HG03432 (cell line): ENCODE results near the gene LRTM1.

Experiments
- ATAC-seq: cut with Tn5 transposase; IDR thresholded peaks from one replicate; pipeline ENCODE4 v1.9.1; 2021; ENCODE audit warnings: mild to moderate bottlenecking, moderate library complexity; ENCODE audit not compliant: unreplicated experiment

The LRTM1 gene

DNA sequence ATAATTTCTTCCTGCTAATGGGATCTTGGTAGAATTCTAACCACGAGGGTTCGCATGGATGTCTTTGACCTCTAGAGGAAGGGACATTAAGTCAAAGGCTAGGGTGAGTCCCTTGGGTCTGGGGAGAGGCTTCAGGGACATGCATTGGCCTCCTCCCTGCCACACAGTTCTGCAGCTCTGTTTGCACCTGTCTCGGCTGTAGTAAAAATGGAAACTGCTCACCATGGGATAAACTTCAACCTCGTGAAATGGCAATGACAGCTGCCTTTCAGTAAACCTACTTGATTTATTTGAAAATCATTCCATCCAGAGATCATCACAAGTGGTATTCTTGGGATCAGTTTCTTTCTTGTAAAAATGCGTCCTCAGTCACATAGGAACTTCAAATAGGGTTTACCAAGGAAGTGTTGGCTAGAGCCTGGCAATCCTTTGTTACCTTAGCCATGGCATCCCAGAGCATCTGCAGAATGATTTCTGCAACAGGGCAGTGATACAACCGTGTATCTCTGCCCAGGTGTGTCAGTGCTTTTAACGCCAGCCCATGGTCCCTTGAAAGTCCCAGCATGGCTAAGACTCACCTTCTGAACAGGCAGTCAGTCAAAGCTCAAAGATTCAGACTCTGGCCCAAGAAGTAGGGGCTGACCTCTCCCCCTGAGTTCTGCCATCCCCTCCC, 14.0 kb upstream of the LRTM1 start:
- ATAC-seq, result no peak

DNA sequence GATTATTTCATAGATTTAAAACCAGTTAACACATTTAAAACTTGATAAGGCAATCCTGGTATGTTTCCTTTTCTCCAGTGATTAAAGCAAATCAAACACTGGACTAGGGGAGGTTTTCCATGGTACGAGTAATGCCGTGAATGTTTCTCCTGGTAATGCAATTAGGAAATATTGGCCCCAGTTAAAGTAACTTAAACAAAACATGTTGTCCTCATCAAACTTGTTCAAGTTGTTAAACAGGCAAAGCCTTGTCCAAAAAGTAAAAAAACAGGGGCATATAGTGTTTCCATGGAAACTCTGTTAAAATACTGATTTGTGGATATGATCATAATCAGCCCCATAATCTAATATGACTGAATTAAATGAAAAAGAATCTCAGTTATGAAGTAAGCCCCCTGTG, 13.1 kb upstream of the LRTM1 start:
- ATAC-seq, result no peak

DNA sequence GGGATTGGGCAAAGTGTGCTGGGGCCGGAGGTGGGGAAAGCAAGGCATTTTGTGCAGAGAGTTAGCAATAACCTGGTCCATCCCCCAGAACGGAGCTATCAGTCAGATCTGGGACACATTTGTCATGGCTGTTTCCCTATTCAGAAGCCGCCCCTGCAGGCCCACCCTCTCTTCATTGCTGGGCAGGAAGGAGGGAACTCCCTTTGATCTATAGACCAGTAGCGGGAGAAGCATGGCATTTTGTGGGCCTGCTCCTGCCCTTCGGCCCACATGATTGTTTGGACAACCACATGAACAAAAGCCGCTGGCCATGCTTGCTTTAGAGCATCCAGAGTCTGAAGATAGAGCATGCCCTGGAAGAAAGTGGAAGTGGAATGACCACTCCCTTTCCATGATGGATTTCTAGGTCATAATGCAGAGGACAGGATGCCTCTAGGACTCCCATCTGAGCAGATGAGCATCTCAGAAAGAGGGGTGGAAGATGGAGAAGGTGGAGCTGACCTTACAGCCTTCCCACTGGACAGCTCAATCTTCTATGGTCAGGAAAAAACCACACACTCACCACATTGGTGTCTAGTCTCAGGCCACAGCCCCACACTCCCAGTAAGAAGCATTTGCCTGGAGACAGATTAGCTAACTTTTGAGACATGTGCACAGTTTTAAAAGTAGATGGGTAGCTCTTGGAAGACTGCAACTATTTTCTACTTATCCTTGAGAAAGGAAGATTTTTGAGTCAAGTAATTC, 11.9 kb upstream of the LRTM1 start:
- no peak for ATAC-seq

DNA sequence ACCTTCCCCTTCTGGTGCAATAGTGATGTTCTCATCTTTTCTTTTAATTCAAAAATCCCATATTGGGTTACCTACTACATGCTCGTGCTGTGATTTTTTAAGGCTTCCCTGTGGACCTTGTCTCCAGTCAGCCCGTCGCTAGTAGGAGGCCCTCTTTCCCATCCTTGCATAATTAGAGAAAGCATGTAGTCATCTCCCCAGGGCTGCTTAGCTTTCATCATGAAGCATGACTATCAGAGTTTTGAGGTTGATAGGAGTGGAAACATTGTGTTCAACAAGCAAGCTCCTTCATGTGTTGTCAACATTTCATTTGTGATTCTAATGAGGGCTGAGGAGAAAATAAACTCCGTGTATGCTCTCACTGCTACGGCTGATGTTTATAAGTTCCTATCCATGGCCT, 8.7 kb upstream of the LRTM1 start:
- ATAC-seq, result no peak

DNA sequence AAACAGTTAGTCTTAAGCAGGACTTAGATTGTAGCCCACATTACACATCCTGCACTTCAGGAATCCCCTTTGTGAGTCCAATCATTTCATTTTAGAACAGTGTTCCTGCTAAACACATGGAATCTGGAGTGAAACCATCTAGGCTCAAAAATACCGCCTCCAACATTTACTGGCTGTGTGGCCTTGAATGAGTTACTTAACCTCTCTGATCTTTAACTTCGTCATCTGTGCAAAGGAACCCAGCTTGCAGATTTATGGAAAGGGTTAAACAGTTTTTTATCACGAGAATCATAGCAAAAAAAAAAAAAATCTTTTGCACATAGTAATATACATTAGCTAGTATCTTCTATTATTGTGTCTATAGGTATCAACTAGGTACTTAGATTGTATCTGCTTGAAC, 8.0 kb upstream of the LRTM1 start:
- no peak for ATAC-seq

DNA sequence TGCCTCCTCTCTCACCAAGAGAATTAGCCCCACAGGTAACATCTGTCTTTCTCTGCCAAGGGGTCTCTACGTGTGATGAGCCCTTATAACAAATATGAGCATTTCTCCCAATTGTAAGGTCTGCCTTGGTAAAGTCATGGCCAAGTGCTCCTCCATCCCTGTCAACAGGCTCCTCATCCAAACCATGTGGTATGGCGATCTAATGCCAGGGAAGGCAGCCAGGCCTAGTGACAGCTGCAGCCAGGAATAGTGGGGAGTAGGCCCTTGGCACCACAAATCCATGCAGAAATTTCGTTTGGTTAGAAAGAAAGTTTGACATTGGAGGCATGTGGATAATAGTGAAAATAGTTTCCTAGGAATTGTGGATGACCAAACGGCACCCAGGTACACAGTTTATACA, 4.7 kb upstream of the LRTM1 start:
- no peak for ATAC-seq

DNA sequence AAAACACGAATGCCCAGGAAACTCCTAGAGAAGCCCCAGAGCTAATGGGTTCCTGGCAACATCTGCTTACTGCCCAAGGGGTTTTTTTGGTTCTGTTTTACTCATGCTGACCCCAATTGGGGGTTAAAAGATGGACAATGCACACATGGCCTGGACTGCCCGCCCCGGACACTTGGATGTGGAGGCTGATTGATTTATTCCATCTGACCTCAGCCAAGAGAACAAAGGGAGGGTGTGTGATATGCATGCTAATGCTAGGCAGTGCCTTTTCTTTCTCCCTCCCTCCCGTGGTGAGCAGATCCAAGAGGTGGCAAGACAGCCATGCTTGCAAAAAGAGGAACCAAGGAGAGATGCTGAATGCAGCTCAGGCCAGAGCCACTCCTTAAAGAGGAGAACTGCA, 3.3 kb upstream of the LRTM1 start:
- no peak for ATAC-seq

DNA sequence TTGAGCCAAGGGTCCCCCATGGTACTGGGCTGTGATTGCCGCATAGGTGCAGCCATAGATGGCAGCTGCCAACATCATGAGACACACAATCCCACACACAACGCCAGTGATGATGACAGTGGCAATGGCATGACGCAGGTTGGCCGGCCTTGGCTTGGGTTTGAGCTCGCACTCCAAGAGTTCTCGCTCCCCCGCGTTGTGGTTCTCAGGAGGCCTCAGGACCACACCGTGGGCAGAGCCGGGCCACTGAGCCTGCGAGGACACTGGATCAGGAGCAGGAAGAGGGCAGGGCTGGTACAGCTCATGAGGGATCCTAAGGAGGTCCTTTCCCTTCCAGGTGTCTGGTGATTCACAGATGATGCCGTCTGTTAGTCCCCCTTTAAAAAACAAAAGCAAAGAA, 9.3 kb downstream of the LRTM1 start:
- no peak for ATAC-seq

DNA sequence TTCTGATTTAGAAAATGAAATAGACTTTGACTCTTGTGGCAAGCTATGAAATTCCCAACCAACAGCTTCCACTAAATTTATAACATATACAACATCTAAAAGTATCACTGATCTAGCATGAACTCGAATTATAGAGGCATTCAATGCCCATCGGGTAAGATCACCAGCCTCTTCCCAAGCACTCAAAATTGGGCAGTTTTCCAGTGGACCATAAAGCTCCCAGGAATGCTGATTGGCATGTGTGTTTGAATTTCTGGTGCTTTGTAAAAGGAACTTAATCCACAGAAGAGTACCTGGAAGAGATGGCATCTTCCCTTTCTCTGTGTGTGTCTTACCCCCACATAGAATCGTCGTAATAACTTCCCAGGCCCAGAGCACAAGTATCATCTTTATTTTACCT, 10.0 kb downstream of the LRTM1 start:
- no peak for ATAC-seq

DNA sequence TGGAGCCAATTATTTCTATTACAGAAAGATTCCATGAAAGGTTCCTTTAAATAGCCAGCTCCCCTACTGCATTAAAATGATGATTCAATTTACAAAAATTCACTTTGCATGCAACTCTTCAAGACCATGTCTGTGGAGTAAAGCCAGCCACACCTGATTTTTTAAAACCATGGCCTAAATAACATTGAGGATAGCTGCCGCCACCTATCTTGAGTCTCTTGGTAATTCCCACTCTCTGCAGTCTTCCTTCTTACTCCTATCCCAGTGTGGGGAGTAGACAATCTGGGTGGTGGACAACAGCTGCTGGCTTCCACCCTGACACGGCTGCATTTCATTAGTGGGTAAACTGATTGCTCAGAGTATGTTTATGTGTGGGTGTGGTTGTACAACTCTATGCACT, 10.7 kb downstream of the LRTM1 start:
- no peak for ATAC-seq

DNA sequence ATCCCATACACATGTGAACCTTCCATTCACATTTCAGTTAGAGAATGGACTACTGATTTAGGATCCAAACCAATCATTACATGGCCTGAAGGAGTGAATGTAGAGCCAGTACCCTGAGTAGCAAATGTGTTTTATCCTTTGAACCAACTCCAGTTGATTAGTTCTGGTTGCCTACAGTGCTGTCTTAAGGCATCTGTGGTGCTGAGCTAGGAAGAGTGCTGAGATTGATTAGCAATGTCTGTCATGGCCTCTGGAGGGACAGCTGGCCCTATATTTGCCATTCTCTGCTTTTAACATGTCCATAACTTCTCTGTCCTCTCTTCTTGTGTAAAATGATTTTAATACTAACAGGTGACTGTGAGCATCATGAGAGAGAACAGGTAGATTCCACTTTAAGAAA, 11.1 kb downstream of the LRTM1 start:
- ATAC-seq, result no peak

DNA sequence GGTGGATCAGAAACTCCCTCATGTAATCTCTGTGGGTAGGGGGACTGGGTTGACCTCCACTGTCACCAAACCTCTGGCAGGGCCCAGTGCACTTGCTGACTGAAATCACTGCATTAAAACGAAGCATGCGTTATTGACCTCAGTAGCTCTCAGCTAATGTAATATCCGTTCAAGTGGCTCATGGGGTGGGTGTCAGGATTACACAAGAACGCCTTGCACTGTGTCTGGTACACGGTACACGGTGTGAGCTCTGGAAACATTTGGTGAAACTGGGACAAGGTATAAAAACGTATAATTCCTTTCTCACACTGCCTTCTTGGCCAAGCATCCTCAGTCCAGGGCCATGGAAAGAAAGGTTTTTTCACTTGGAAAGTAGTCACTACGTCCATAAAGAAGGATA, 11.9 kb downstream of the LRTM1 start:
- no peak for ATAC-seq

DNA sequence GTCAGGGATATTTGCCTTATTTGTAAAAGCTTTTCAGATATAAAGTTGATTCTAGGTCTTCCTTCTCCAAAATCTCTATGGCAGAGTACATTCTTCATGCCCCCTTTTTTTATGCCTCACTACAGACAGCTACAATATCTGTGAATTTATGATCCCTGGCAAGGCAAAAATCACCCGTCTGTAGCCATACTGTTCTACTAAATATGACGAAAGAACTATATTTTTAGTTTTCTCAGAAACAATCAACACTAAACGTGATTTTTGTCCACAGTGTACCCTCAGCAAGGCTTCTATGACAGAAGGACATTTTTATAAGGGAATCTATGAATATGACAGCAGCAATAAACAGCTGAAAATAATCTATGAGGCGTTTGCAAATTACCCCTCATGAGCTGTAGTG, 12.7 kb downstream of the LRTM1 start:
- ATAC-seq, result no peak

DNA sequence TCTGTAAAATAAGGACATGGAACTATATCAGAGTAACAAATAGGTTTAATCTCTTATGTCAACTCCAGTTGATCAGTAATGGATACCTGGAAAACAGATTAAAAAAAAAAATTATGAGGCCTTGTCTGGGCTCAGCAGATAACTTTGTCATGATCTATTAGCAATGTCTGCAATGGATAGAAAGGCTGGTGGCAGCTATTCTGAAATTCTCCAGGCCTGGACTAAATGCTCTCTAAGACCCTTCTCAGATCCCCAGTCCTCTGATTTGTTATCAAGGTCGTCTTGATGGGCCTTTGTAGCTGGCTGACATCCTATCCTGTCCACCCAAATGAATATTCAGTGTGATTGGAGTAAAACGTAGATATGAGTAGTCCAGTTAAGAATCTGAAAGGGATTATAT, 13.7 kb downstream of the LRTM1 start:
- ATAC-seq, result no peak

DNA sequence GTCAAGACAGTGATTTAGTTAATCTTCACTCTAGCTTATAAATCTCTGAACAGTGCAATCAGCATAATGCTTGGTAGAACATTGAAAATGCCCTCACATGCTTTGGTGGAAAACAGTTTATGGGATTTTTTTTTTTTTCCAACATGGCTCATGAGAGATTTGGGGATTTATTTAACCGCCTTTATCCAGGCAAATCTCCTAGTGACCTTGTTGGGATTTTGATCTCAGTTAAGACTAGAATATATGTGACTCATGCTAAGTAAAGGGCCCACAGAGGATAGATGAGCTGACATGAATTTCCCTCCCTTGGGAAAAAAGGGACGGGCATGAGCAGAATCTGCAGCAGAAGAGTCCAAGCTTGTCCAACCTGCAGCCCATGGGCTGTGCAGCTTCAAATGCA, 18.7 kb downstream of the LRTM1 start:
- no peak for ATAC-seq

DNA sequence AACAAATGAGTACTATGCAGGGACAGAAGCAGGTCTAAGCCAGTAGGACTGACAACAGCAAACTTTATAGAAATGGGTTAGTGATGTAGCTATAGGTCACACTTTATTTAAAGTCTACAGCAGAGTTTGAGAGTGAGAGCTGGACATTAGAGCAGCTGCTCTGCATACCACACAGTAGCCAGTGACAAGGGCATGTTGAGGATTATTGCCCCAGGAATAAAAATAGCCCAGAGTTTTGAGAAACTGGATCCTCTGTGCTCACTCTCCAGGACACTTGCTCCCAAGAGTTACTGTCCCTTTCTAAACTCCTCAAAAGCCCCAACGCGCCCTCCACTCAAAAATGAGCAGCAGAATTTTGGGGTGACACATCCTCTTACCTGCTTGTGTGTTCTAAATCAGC, 21.1 kb downstream of the LRTM1 start:
- no peak for ATAC-seq

DNA sequence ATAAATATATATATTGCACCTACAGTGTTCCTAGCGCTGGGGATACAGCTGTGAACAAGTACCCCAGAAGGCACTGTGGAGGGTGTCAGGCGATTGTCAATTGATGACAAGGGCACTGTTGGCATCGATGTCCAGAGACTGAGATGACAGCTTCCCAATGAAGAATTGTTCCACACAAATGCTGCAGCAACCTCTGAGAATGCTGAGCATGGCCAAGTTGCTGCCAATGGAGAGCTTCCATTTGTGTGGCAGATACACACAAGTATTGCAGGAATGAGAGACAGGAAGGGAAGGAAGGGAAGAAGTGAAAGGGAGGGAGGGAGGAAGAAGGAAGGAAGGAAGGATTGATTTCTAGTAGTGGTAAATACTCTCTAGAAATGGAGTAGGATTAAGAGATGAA, 21.9 kb downstream of the LRTM1 start:
- ATAC-seq, result no peak

DNA sequence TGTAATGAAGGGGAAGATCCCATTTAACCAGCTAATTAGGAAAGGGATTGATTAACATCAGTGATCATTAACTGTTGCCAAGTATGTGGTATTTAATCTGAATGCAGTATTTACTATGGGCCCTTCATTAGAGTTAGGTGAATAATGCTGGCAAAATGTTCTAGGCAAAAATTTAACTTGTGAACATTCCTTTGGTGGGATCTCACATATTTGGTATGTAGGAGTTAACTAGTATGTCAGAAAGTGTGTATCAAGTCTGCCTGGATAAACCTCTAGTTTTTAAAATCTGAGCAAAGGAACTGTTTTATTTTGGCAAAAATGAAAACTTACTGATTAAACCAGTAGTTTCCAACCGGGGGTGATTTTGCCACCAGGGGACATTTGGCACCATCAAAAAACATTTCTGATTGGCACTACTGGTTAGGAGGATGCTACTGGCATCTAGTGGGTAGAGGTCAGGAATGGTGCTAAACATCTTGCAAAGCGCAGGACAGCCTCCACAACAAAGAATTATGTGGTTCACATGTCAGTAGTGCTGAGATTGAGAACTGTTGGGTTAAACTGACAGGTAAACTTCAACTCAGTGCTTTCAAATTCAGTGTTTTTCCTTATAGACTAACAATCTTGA, 22.5 kb downstream of the LRTM1 start:
- ATAC-seq, result no peak

DNA sequence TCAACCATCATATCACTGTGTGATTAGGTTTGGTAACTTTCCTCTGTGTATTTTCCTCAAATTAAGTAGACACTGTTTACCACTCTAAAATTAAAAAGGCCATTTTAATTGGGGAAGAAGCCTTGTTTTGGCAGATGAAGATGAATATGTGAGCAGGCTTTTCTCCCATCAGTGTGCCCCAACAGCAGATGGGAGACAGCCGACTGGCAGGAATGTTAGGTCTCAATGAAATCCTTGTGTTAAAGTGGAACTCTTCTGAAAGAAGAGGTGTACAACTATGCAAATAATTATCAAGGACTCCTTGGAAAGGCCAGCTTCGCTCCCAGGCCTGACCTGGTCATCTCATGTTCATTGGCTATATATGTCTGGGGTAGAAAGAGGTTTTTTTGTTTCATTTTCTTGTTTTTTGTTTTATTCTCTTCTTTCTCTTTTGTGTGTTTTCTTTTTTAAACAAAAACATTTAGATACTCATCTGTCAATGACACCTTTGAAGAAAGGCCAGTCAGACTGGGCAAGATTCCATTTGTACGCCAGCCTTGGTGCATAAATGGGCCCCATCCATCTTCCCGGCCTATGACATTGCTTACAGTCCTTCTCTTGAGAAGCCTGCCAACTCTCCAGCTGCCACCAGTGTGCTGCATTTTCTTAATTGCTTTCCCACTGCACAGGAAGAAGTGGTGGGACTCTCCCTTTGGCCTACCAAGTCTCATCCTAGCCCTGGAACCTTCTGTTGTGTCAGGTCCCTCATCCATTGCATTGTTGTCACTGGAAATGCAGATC, 25.8 kb downstream of the LRTM1 start:
- no peak for ATAC-seq

DNA sequence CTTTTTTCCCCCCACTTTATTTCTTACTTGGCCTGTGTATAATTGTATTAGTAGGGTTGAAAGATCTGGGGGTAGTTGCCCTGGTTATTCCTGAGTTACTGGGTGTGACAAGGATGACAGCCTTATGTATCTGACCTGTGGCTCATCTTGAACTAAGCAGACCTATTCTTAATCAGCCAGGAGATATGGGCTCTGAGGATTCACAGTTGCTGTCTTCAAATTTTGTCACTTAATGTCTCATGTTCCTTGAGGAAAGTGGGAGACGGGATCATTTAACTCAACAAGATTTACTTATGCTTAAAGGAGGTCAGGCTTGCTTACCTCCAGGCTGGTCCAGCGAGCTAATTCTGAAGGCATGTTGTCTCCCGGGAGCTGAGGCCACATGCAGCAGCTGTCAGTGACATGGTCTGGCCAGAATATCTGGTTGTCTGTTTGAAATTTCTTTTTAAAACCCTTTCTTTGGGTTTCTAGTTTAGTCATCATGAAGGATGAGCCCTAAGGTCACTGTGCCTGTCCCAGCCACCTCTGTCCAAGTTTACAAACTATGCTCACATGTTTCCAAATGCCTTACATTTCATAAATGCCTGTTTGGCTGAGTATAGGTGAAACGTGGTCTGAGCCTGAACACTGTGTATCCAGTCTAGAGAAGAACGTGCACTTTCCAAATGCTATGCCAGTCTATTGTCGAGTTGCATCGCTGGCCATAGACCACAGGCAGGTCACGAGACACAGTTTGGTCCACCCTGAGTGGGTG, 26.8 kb downstream of the LRTM1 start:
- ATAC-seq, result no peak

DNA sequence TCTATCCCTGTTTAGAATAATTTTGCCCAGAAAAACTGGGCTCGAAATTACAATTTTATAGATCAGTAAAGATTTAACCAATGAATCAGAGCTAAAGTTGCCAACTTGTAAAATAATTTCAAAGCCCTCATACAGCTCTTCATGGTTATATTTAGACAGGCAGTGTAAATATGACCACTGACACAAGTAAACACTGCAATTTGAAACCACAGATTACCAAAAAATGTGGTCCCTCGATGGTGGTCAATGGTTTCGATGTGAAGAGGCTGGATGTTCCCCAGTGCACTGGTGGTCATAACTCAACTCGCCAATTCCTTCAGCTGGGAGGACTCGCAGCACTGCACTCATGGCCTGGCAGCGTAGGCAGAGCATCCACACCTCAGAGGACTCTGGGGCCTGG, 28.6 kb downstream of the LRTM1 start:
- ATAC-seq, result no peak
